GM18519 (cell line): ENCODE measurements around the gene ATCAY.
"Not testable (repeated sequence)": the region's sequence is repeated elsewhere in the genome, so short reads cannot be mapped to it uniquely, and the experiment has no call there.

Source experiments
- ATAC-seq: cut with Tn5 transposase; IDR thresholded peaks from one replicate; pipeline ENCODE4 v1.9.1; 2021; ENCODE audit warnings: mild to moderate bottlenecking, moderate library complexity; ENCODE audit not compliant: unreplicated experiment, low FRiP score

Gene ATCAY

DNA sequence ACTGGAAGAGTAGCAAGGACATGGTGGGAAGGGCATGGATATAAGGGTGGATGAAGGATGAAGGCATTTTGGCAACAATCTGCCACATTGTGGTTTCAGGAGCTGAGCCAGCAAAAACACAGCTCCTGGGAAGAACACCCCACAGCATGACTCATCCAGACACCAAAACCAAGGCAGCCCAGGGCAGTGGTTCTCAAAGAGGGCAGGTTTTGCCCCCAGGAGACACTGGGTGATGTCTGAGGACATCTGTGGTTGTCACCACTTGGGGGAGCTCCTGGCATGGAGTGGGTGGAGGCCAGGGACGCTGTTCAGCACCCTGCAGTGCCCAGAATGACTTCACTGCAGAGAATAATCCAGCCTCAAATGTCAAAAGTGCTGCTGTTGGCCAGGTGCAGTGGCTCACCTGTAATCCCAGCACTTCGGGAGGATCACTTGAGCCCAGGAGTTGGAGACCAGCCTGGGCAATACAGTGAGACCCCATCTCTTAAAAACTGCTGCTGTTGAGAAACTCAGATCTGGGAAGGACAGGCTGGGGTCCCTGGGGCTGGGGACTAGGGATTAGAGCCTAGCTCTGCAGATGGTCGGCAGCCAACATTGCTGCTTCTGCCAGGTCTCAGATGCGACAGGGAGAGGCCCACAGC lies 27.8 kb upstream of the ATCAY start:
- ATAC-seq: no peak

DNA sequence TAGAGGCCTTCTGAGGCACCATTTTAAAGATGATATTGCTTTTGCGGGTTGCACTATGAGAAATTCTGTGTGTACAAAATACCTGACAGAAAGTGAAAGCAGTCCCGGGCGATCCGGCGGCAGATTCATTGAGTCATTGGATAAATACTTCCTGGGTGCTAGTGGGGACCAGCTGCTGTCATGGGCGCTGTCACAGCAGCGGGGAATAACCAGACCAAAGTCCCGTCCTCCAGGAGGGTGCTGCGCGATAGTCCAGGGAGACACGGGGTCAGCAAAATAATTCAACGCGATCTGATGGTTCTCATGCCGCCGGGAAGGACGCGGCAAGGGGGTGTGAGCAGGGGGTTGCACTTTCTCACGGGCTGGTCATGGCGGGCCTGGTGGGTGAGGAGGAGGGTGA lies 25.2 kb upstream of the ATCAY start:
- no peak for ATAC-seq

DNA sequence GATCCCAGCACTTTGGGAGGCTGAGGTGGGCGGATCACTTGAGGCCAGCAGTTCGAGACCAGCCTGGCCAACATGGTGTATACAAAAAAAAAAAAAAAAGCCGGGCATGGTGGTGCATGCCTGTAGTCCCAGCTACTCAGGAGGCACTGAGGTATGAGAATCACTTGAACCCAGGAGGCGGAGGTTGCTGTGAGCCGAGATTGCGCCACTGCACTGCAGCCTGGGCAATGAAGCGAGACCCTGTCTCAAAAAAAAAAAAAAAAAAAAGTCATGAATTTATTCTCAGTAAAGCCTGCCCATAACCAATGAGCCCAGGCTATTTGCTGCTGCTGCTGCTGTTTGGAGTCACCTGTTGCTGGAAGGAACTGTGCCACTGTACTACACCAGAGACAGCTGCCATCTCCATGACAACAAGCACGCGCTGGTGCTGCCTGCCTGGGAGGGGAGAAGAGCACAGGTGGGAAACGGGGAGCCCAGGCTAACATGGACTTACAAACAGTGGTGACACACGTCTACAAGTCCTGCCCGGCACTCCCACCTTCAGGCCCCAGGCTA lies 23.0 kb upstream of the ATCAY start:
- ATAC-seq: no peak

DNA sequence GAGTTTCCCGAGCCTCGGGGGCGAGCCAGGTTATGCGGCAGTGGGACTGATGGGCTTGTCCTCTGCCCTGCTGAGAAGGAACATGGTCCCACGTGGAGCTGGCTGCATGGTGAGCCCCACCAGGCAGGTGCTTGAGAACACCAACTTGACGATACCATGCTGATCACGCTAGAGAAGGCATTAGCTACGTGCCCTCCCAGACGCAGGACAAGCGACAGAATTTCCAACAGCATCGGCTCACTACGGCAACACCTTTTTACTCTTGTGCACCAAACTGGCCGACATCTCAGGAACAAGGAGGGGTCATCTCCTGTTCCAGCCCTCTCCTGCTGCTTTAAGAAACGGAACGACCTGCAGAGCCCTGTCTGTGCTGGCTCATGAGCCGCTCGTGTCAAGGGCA lies 20.0 kb upstream of the ATCAY start:
- no peak for ATAC-seq

DNA sequence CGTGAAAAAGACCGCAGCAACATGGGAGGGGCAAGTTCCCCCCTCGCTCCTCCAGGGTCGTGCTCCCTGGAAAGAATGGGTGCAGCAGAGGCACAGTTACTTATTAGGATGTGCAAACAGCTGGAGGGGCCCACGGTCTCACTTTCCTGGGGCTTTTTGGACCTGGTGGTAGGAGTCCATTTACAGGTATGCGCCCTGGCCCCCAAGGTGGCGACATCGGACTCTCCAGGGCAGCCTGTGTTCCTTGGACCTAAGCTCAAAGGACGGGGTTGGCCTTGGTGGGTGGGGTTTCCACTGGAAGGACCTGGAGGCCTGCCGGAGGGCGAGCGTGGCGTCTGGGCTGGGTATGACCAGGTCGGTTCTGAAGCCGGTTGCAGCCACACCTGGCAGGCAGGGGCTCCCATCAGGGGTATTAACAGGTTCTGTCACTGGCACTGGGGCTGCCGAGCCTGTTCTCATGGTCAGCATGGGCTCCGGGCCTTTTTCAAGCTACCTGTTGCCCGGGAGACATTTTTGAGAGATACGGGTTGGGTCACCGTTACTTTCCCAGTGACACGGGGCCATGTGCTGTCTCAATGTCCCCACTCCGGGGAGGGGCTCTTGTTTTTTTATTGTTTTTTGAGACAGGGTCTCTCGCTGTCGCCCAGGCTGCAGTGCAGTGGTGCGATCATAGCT lies 17.5 kb upstream of the ATCAY start:
- no peak for ATAC-seq

DNA sequence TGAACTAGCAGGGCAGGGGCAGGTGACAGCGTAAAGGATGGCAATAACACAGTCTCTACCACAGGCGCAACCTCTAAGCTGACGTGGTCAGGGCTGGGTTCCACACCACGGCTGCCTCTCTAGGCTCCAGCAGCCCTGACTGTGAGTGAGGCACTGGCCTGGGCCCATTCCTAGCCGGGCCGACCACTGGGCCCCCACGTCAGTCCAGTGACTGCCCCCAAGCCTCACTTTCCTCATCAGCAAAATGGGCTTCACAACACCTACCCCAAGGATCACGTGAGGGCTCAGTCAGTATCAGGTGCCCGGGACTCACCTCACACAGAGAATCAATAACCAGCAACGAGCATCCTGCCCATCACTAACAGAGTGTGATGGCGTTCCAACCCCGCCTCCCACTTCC lies 16.8 kb upstream of the ATCAY start:
- ATAC-seq: no peak

DNA sequence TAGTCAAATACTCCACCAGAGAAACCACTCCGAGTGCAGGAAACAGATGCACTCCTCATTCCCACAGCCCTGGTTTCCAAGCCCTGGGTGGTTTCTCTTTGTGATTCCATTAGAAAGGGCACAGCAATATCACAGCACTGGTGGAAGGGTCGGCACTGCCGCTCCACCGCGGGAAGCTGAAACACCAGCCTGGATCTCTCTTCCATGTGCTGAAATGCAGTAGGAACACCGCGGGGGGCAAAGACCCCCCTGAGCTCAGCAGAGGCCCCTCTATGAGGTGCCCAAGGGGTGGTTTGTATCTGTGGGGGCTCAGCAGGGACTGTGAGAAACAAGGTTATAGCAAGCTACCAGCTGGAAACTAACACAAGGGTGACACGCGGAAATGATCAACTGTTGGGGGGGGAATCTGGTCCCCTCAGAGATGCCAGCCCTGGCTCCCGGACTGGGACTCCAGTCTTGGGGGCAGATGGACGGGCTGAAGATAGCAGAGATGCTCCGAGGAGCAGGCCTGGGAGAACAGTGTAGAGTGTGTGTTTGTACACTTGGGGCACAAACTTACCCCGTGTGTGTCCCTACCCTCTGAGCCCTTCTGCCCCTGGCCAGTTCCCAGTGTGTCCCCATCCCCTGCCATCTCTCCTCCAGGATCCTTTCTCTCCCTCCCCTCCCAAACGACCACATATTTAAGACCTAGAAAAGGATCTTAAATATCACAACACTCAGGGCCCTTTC lies 13.4 kb upstream of the ATCAY start:
- no peak for ATAC-seq

DNA sequence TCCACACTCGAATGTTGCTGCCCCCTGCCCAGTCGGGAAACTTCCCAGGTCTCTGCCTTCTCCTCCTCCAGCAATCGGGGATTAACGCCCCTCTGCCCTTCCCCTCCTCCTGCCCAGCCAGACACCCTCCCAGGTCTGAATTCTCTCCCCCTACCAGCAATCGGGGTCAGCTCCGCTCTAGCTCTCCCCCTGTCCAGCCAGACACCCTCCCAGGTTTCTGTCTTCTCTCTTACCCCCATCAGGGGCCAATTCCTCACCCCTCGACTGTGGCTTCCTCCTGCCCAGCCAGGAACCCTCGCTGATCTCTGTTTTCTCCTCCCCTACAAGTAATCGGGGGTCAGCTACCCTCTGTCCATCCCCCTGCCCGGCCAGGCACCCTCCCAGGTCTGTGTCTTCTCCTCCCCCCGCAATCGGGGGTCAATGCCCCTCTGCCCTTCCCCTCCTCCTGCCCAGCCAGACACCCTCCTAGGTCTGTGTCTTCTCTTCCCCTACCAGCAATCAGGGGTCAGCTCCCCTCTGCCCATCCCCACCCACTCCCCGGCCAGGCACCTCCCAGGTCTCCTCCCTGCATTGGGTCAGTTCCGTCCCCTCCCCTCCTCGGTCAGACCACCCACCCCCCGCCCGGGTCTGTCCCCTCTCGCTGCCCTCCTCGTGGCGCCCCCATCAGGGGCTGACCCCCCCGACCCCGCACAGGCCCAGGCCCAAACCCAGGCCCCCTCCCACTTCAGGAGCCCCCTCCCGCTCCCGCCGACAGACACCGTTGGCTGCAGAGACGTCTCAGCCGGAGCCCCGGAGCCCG lies 12.3 kb upstream of the ATCAY start:
- no peak for ATAC-seq

DNA sequence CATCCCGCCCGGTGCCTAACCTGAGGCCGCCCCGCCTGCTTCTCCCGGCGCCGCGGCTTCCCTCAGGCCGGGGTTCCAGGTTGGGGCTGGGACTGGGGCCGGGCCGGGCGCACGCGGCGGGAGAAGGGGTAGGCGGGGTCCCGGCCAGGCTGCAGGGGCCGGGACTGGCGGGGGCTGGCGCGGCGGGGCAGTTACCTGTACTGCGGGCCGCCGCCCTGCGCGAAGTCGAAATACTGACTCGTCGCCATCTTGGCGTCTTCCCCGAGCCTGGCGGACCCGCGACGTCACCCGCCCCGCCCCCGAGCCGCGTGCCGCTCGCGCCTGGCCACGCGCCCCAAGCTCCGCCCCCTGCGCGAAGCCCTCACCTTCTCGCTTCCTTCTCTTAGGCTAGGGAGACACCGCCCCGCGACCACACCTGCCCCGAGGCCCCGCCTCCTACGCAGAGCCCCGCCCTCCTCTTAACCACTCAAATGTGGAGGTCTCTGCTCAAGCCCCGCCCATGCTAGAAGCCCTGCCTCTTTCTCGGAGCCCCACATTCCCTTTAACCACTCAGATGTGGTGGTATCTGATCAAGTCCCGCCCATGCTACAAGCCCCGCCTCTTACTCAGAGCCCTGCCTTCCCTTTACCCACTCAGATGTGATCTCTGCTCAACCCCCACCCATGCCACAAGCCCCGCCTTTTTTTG lies 11.6 kb upstream of the ATCAY start, which contains the start of gene ZFR2:
ZFR2 (minus strand) TSS at position 269 of the 687 bp plus-strand sequence; CDS start at position 248, 21 bp downstream.
- no peak for ATAC-seq

DNA sequence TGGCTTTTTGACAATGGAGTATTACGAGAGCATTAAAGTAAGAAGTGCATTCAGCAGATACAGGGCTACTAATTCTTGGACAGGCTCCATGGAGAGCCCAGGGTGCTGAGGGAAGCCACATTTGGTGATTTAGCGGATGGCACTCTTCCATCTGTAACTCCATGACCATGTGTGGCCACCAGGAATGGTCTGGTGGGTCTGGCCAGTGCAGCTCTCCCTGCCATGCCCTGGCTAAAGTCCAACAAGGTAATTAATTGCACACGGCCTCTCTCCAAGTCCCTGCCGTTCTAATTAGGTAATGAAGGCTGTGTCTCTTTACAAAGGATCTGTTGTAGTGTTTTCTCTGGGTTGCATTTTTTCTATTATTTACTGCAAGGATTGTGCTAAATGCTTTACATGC lies 7.3 kb upstream of the ATCAY start:
- no peak for ATAC-seq

DNA sequence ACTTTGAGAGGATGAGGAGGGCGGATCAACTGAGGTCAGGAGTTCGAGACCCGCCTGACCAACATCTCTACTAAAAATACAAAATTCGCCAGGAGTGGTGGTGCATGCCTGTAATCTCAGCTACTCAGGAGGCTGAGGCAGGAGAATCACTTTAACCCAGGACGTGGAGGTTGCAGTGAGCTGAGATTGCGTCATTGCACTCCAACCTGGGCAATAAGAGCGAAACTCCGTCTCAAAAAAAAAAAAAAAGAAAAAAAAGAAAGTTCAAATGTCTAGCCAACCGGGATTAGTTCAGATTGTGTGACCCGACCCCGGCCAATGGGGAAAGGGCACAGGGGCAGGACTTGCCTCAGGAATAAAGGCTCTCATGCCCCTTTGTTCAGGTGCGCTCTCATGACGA lies 5.8 kb upstream of the ATCAY start:
- ATAC-seq: not testable (repeated sequence)

DNA sequence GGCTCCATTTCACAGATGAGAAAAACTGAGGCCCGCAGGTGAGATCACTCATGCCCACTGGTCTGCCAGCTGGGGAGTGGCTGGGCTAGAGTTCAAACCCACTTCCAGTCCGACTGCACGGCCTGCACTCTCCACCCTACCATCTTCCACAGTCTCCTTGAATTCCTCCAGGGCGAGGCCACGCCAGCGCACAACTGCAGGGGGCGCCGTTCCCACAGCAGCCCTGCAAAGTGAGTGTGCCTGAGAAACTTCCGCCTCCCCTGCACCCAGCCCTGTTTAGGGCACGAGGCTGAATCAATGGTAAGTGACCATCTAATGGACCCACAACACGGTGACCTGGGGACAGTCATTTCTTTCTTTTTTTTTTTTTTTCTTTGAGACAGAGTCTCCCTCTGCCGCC lies 829 bp upstream of the ATCAY start:
- no peak for ATAC-seq

DNA sequence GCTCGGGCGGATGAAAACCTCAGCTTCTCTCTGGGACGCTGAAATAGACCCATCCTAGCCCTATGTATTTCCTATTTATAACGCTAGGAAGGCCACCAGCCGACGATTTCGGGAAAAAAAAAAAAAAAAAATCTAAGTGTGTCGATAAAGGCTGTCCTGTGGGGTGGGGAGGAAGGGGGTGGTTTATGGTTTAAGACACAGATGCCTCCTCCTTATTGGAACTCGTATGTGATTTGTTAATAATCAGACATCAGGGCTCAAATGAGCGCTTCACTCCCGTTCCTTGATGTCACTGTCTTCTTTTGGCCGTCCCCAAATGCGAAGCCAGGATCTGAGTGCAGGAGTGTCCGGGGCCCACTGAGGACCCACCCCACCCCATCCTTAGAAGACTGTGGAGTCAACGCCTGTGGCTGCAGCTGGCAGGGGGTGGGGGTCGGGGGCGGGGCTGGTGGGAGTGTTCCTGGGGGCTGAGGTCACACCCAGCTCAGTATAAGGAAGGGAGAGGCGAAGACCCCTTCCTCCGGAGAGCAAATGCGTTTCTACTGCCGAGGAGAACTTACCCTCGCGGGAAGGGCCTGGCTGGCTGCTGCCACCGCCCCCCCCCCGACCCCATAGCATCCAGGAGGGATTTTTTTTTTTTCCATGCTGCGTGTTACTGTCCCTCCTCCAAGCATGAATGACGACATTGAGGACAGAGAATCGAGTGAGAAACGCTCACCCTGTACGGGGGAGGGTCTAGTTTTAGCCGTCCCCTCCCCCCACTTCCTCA lies 971 bp downstream of the ATCAY start:
- no peak for ATAC-seq

DNA sequence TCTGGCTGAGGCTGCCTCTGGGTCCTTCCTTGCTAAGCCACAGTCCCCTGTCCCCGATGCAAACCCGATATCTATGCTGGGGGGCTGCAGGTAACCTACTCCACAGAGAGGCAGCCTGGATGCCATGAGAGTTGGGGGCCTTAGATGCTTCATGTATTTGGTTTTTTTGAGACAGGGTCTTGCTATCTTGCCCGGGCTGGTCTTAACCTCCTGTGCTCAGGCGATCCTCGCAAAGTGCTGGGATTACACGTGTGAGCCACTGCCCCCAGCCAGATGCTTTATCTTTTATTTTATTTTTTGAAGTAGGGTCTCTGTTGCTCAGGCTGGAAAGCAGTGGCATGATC lies 1.5 kb downstream of the ATCAY start:
- ATAC-seq: no peak

DNA sequence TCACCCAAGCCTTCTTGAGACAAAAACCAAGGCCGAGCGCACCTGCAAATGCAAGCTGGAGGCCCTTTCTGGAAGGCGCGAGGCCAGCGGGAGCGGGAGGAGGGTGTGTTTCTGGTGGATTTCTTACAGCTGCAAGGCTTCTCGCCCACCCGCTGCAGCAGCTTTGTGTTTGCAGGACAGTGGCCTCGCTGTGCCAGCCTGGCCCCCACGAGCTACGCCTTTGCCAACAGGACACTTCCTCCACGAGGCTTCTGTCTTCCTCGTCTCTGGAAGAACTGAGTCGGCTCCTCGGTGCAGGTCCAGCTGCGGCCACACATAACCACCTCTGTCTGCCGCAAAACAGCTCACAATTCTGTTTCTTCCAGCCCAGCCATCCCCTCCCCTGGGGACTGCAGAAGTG lies 10.1 kb downstream of the ATCAY start:
- no peak for ATAC-seq

DNA sequence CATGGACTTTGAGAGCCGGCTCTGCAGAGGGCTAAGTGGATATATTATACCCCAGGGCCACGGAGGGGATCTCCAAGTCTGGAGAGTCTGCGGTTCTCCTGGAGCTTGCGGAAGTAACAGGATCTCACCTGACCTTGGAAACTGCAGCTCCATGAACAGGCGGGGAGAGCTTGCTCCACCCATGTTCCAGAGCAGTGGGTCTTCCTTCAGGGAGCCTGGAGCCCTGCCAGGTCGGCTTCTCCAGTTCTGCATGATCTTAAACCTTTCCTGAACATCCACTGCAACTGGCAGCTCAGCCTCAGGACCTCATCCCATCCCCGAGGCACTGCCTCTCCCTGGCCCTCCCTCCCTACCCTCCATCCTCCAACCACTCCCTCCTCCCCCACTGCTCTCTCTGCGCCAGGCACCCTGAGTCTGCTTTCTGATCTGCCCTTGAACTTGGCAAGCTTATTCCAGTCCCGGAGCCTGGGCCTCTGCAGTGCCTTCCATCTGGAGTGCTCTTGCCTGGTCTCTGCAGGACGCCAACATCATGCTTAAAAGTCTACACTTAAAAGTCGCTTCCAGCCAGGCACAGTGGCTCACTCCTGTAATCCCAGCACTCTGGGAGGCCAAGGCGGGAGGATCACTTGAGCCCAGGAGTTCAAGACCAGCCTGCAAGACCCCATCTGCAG lies 13.2 kb downstream of the ATCAY start:
- ATAC-seq: no peak

DNA sequence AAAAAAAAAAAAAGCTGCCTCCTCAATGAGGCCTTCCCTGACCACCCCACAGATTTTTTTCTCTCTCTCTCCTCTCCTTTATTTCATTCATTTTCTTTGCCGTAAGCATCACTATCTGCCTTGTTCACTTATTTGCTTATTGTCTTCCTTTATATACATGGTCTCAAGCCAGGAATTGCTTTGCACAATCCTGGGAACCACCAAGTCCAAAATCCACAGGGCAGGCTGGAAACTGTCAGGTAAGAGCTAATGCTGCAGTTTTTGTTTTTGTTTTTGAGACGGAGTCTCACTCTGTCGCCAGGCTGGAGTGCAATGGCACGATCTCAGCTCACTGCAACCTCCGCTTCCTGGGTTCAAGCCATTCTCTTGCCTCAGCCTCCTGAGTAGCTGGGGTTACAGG lies 14.5 kb downstream of the ATCAY start:
- not testable (repeated sequence) for ATAC-seq

DNA sequence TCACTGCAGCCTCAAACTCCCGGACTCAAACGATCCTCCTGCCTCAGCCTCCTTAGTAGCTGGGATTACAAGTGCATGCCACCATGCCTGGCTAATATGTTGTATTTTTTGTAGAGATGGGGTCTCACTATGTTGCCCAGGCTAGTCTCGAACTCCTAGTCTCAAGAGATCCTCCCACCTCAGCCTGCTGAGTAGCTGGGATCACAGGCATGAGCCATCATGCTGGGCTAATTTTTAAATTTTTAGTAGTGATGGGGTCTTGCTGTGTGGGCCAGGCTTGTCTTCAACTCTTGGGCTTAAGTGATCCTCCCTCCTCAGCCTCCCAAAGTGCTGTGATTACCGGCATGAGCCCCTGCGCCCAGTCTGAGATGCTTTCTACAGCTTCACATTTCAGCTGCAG lies 15.3 kb downstream of the ATCAY start:
- ATAC-seq: no peak

DNA sequence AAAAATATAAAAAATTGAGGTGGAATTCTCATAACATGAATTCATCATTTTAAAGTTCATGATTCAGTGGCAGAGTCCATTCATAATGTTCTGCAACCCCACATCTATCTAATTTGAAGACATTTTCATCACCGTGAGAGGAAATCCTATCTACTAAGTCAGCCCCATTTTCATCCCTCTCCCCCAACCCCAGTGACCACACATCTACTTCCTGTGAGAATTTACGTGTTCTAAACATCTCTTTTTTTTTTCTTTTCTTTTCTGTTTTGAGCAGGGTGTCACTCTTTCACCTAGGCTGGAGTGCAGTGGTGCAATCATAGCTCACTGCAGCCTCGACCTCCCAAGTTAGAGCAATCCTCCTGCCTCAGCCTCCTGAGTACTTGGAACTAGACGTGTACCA lies 17.5 kb downstream of the ATCAY start:
- no peak for ATAC-seq
